ENCODE results near the gene PRR36. TPM values are rescaled to one million over a fixed set of nuclear protein-coding genes. Genes with fewer than 3 reads are reported as not detected.

Gene PRR36
- total RNA-seq, 2 experiments from 2014 or later, result 0.17 TPM; not detected in 1

- Histone ChIP-seq H3K9me2 (ENCODE audit: insufficient read depth, low read length) (no peaks in the 10 kb centered on the region), H3K36me3 (ENCODE audit: insufficient read depth, low read length) (no peaks in the 10 kb centered on the region), H3K4me3 (ENCODE audit: low read depth, low read length, poor library complexity, severe bottlenecking) (no peak overlapping the region), H3K27ac (ENCODE audit: low read depth, low read length, poor library complexity, severe bottlenecking) (no peak overlapping the region), H3K79me2 (ENCODE audit: insufficient read depth, low read depth, low read length) (no peaks in the 10 kb centered on the region), H3K4me1 (ENCODE audit: insufficient read depth, low read length, poor library complexity, severe bottlenecking) (no peaks in the 10 kb centered on the region), H4K20me1 (ENCODE audit: insufficient read depth, low read length) (no peaks in the 10 kb centered on the region), H2AFZ (ENCODE audit: low read length) (no peak overlapping the region), H3K4me2 (ENCODE audit: low read length) (no peak overlapping the region), H3K9me3 (ENCODE audit: low read length) (no peaks in the 10 kb centered on the region)
- TF ChIP-seq CTCF (conservative IDR thresholded peaks at IDR 0.05; ENCODE audit: low read length) (no peak), EZH2phosphoT487 (IDR thresholded peaks at IDR 0.05; ENCODE audit: borderline replicate concordance, low read depth, low read length) (no peak)
- no peak for DNase-seq (ENCODE audit: low spot score)
- CTCF ChIA-PET (ENCODE audit: unreplicated experiment), result no interaction called here
- intact Hi-C loops (cut with micrococcal nuclease; ENCODE audit: unreplicated experiment), result no loop called here
- POLR2A ChIA-PET, result interaction anchor here (0.6 kb wide), 1 partner anchor 192 kb away, joined by 3 read pairs; no protein-coding TSS in a partner anchor
- no TSS peak for BruUV-seq (replicated peaks)
Observed at GRCh38 chr19:7844405-7844804, 29.8 kb downstream of the PRR36 start.

GRCh38 chr19:7843521-7843920, 30.7 kb downstream of the PRR36 start:
- Histone ChIP-seq H3K27ac (ENCODE audit: low read depth, low read length, poor library complexity, severe bottlenecking) (no peak overlapping the region), H2AFZ (ENCODE audit: low read length) (no peak overlapping the region), H3K4me3 (ENCODE audit: low read depth, low read length, poor library complexity, severe bottlenecking) (no peak overlapping the region), H3K4me1 (ENCODE audit: insufficient read depth, low read length, poor library complexity, severe bottlenecking) (no peaks in the 10 kb centered on the region), H4K20me1 (ENCODE audit: insufficient read depth, low read length) (no peaks in the 10 kb centered on the region), H3K79me2 (ENCODE audit: insufficient read depth, low read depth, low read length) (no peaks in the 10 kb centered on the region), H3K4me2 (ENCODE audit: low read length) (no peak overlapping the region), H3K36me3 (ENCODE audit: insufficient read depth, low read length) (no peaks in the 10 kb centered on the region), H3K9me3 (ENCODE audit: low read length) (no peaks in the 10 kb centered on the region), H3K9me2 (ENCODE audit: insufficient read depth, low read length) (no peaks in the 10 kb centered on the region)
- ChIA-PET CTCF (ENCODE audit: unreplicated experiment) (no interaction called here), POLR2A (interaction anchor here (0.6 kb wide), 1 partner anchor 193 kb away, joined by 3 read pairs; no protein-coding TSS in a partner anchor)
- no TSS peak for BruUV-seq (replicated peaks)
- DNase-seq (ENCODE audit: low spot score), result no peak
- intact Hi-C loops (cut with micrococcal nuclease; ENCODE audit: unreplicated experiment), result no loop called here
- no peak for TF ChIP-seq CTCF (conservative IDR thresholded peaks at IDR 0.05; ENCODE audit: low read length)
- TF ChIP-seq EZH2phosphoT487 (IDR thresholded peaks at IDR 0.05; ENCODE audit: borderline replicate concordance, low read depth, low read length), result no peak

DNA sequence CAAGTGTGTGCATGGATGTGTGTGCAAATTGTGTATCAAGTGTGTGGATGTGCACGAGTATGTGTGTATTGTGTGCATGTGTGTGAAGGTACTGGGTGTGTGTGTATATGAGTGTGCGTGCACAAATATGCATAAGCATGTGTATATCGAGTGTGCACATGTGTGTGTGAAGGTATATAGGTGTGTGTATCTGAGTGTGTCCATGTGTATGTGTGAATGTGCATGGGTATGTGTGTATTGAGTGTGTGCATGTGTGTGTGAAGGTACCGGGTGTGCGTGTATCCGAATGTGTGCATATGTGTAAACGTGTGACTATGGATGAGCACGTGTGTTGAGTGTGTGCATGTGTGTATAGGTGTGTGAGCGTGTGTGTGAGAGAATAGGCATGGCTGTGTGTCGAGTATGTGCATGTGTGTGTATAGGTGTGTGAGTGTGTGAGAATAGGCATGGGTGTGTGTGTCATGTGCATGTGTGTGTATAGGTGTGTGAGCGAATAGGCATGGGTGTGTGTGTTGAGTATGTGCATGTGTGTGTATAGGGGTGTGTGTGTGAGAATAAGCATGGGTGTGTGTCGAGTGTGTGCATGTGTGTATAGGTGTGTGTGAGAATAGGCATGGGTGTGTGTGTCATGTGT, 31.4 kb downstream of the PRR36 start:
- Histone ChIP-seq H3K9me2 (ENCODE audit: insufficient read depth, low read length) (no peaks in the 10 kb centered on the region), H3K9me3 (ENCODE audit: low read length) (no peaks in the 10 kb centered on the region), H3K4me2 (ENCODE audit: low read length) (no peak overlapping the region), H3K27ac (ENCODE audit: low read depth, low read length, poor library complexity, severe bottlenecking) (no peak overlapping the region), H3K79me2 (ENCODE audit: insufficient read depth, low read depth, low read length) (no peaks in the 10 kb centered on the region), H3K4me3 (ENCODE audit: low read depth, low read length, poor library complexity, severe bottlenecking) (no peak overlapping the region), H3K36me3 (ENCODE audit: insufficient read depth, low read length) (no peaks in the 10 kb centered on the region), H4K20me1 (ENCODE audit: insufficient read depth, low read length) (no peaks in the 10 kb centered on the region), H2AFZ (ENCODE audit: low read length) (no peak overlapping the region), H3K4me1 (ENCODE audit: insufficient read depth, low read length, poor library complexity, severe bottlenecking) (no peaks in the 10 kb centered on the region)
- ChIA-PET POLR2A (no interaction called here), CTCF (ENCODE audit: unreplicated experiment) (no interaction called here)
- no peak for DNase-seq (ENCODE audit: low spot score)
- TF ChIP-seq CTCF (conservative IDR thresholded peaks at IDR 0.05; ENCODE audit: low read length) (no peak), EZH2phosphoT487 (IDR thresholded peaks at IDR 0.05; ENCODE audit: borderline replicate concordance, low read depth, low read length) (no peak)
- no TSS peak for BruUV-seq (replicated peaks)
- intact Hi-C loops (cut with micrococcal nuclease; ENCODE audit: unreplicated experiment), result no loop called here

All from OCI-LY7 (cell line).